ENCODE results near the gene INO80D. TPM values are rescaled to one million over a fixed set of nuclear protein-coding genes. Genes with fewer than 3 reads are reported as not detected.
A peak's percentile ranks its signal among the peaks of the same experiment; 100 is the strongest.

INO80D gene
- total and polyA plus RNA-seq, 2 of the 13 experiments (the other 11 are each of a cell fraction or from before 2014, with no cell fraction given) = 7.6 to 7.9 TPM

GRCh38 chr2:205964111-205964761 is 121.7 kb downstream of the INO80D start (continued):
- TF ChIP-seq SMARCE1 (IDR thresholded peaks at IDR 0.05; ENCODE audit: borderline replicate concordance) (no peak), RARG (CRISPR knock-in tag; IDR thresholded peaks at IDR 0.05; ENCODE audit: low read depth) (no peak), MED8 (CRISPR knock-in tag; IDR thresholded peaks at IDR 0.05; ENCODE audit: insufficient replicate concordance) (no peak), TCF7 (IDR thresholded peaks at IDR 0.05; ENCODE audit: low read depth) (no peak), TGIF2 (CRISPR knock-in tag; IDR thresholded peaks at IDR 0.05) (no peak), ZFP36L2 (CRISPR knock-in tag; IDR thresholded peaks at IDR 0.05) (no peak), LCORL (IDR thresholded peaks at IDR 0.05) (no peak), LCORL (CRISPR knock-in tag; IDR thresholded peaks at IDR 0.05) (peak; percentile 32; the same call in 1 of the 2 replicates), HNRNPH1 (optimal IDR thresholded peaks at IDR 0.05; ENCODE audit: low read depth, low read length) (no peak), ZNF3 (CRISPR knock-in tag; IDR thresholded peaks at IDR 0.05) (no peak), ARHGAP35 (CRISPR knock-in tag; IDR thresholded peaks at IDR 0.05; ENCODE audit: borderline replicate concordance) (no peak), TEAD3 (CRISPR knock-in tag; optimal IDR thresholded peaks at IDR 0.05; ENCODE audit: borderline replicate concordance) (peak; percentile 37)

- no peak overlapping the region for H3K4me3 ChIP-seq (replicated peaks in 1 of 3; ENCODE audit: insufficient read depth in 1 of 3, low read depth in 2 of 3, low read length in 3 of 3)
- BruUV-seq (replicated peaks) = no TSS peak
- no peak overlapping the region for H3K9ac ChIP-seq (ENCODE audit: insufficient read depth, low read depth, low read length)
- FAIRE-seq = no peak
- H3K4me1 ChIP-seq (ENCODE audit: insufficient read depth, low read length) = peaks cover 43% of the 10 kb centered on the region
- ChIA-PET POLR2A (no interaction called here), CTCF (ENCODE audit: low intra/inter-chr PET ratio, low total read pairs) (no interaction called here)
- H3K9me3 ChIP-seq (ENCODE audit: low read length) = no peaks in the 10 kb centered on the region
- intact Hi-C loops (cut with micrococcal nuclease; ENCODE audit: unreplicated experiment) = no loop called here
- H3K36me3 ChIP-seq (replicated peaks in 1 of 2; ENCODE audit: control insufficient read depth in 1 of 2, insufficient read depth in 2 of 2, low read length in 2 of 2) = no peaks in the 10 kb centered on the region
- ATAC-seq = no peak; the same call in 2 of the 3 replicates
- in situ Hi-C loops (cut with HindIII; ENCODE audit: extremely low pct_ligation_motif_present, low pct_unique_long_range_greater_than_20kb) = no loop called here
- no peaks in the 10 kb centered on the region; a peak in 1 of 5 replicates for H3K27me3 ChIP-seq (ENCODE audit: control insufficient read depth in 1 of 2, insufficient read depth in 2 of 2, low read length in 2 of 2)
- no peak for DNase-seq (ENCODE audit: low spot score)
- WGBS (ENCODE audit: low lambda C conversion rate) = 95% methylated on average over 9 of the region's 9 CpGs
- H3K27ac ChIP-seq (ENCODE audit: extremely low read length, insufficient read depth, low read length) = no peak overlapping the region
- no peak overlapping the region for H3K4me2 ChIP-seq (ENCODE audit: low read depth, low read length)
- H4K20me1 ChIP-seq (ENCODE audit: insufficient read depth, low read length) = no peaks in the 10 kb centered on the region
- peak overlapping the region; percentile 95 for H2AFZ ChIP-seq (ENCODE audit: low read length)
- H3K79me2 ChIP-seq (ENCODE audit: insufficient read depth, low read length) = no peaks in the 10 kb centered on the region
- TF ChIP-seq TBL1XR1 (IDR thresholded peaks at IDR 0.05; ENCODE audit: borderline replicate concordance, low read length, partially characterized antibody) (no peak), KMT2A (CRISPR knock-in tag; IDR thresholded peaks at IDR 0.05) (no peak), NRL (CRISPR knock-in tag; IDR thresholded peaks at IDR 0.05; ENCODE audit: borderline replicate concordance) (0 out of 2 replicates have a peak, but pooled peaks have one; percentile 58), ZNF337 (CRISPR knock-in tag; IDR thresholded peaks at IDR 0.05; ENCODE audit: borderline replicate concordance, low read depth) (no peak), HOXA7 (CRISPR knock-in tag; IDR thresholded peaks at IDR 0.05) (no peak), SKI (IDR thresholded peaks at IDR 0.05; ENCODE audit: partially characterized antibody) (no peak), ZFP37 (CRISPR knock-in tag; IDR thresholded peaks at IDR 0.05; ENCODE audit: borderline replicate concordance) (no peak), ZNF503 (CRISPR knock-in tag; IDR thresholded peaks at IDR 0.05) (no peak)
Measured at GRCh38 chr2:205959521-205959920, 126.5 kb downstream of the INO80D start.

Measured in HepG2 (cell line).